RWPE1 (cell line): ENCODE data around the gene ADRB1.
A peak's percentile ranks its signal among the peaks of the same experiment; 100 is the strongest.

Source experiments
- CTCF ChIA-PET: fragments of 350-600 bp; sonication (Branson Sonifier 250); formaldehyde crosslinking; extraction: SDS; loops from one replicate; lab custom pipeline; 2021; lab: Yijun Ruan, JAX
- POLR2A ChIA-PET: fragments of 400-600 bp; formaldehyde crosslinking; extraction: SDS; loops from one replicate; lab custom pipeline; 2020; ENCODE audit warnings: antibody characterized with exemption; ENCODE audit not compliant: low non-redundant PET; lab: Yijun Ruan, JAX
- DNase-seq: peaks from one replicate; pipeline ENCODE4 v3.0.0; 2012; ENCODE audit warnings: low spot score
- H3K27ac ChIP-seq: fragments of 450-650 bp; 2 replicates; pipeline ENCODE4 v1.5.1; 2017
- CTCF ChIP-seq: fragments of 450-650 bp; conservative IDR thresholded peaks from 2 replicates; pipeline ENCODE4 v1.5.1; 2017; ENCODE audit warnings: low read depth, mild to moderate bottlenecking

The ADRB1 gene

GRCh38 chr10:114029655-114030054 is 14.0 kb upstream of the ADRB1 start:
- POLR2A ChIA-PET = no interaction called here
- no peak for TF ChIP-seq CTCF
- H3K27ac ChIP-seq = no peak overlapping the region
- DNase-seq = no peak
- CTCF ChIA-PET = interaction anchor here (0.6 to 0.7 kb wide), 2 partner anchors 13 to 51 kb away, joined by 4 read pairs; no protein-coding TSS in a partner anchor

GRCh38 chr10:114030140-114030539 is 13.5 kb upstream of the ADRB1 start:
- no peak overlapping the region for H3K27ac ChIP-seq
- peak; percentile 45 for DNase-seq
- no peak for TF ChIP-seq CTCF
- POLR2A ChIA-PET = no interaction called here
- CTCF ChIA-PET = interaction anchor here (0.6 to 0.7 kb wide), 3 partner anchors 13 to 52 kb away, joined by 4 to 5 read pairs (median 4); no protein-coding TSS in a partner anchor

- ChIA-PET CTCF (interaction anchor here (0.6 to 1.0 kb wide), 3 partner anchors 12 to 51 kb away, joined by 3 read pairs; partner anchors contain the start of gene ADRB1), POLR2A (no interaction called here)
- no peak for DNase-seq
- TF ChIP-seq CTCF = no peak
- H3K27ac ChIP-seq = no peak overlapping the region
Measured at GRCh38 chr10:114031073-114031972, 12.3 kb upstream of the ADRB1 start.

- H3K27ac ChIP-seq = no peak overlapping the region
- CTCF ChIA-PET = no interaction called here
- TF ChIP-seq CTCF = no peak
- POLR2A ChIA-PET = no interaction called here
- DNase-seq = no peak
Measured at GRCh38 chr10:114033566-114033965, 10.1 kb upstream of the ADRB1 start.

GRCh38 chr10:114034923-114035645 is 8.6 kb upstream of the ADRB1 start:
- CTCF ChIA-PET = interaction anchor here (0.7 to 1.0 kb wide), 2 partner anchors 127 to 1397 kb away, joined by 3 read pairs; no protein-coding TSS in a partner anchor
- H3K27ac ChIP-seq = no peak overlapping the region
- TF ChIP-seq CTCF = no peak
- POLR2A ChIA-PET = no interaction called here
- no peak for DNase-seq

GRCh38 chr10:114035791-114036190 is 7.9 kb upstream of the ADRB1 start:
- TF ChIP-seq CTCF = no peak
- H3K27ac ChIP-seq = no peak overlapping the region
- DNase-seq = no peak
- CTCF ChIA-PET = interaction anchor here (1.0 kb wide), 1 partner anchor 127 kb away, joined by 3 read pairs; no protein-coding TSS in a partner anchor
- POLR2A ChIA-PET = no interaction called here
